Measurements from ENCODE around the gene CHTOP.

- TF ChIP-seq EP300 (IDR thresholded peaks at IDR 0.05), result no peak
- no peak for TF ChIP-seq POLR2A (IDR thresholded peaks at IDR 0.05)
- TF ChIP-seq, protein P1, sequence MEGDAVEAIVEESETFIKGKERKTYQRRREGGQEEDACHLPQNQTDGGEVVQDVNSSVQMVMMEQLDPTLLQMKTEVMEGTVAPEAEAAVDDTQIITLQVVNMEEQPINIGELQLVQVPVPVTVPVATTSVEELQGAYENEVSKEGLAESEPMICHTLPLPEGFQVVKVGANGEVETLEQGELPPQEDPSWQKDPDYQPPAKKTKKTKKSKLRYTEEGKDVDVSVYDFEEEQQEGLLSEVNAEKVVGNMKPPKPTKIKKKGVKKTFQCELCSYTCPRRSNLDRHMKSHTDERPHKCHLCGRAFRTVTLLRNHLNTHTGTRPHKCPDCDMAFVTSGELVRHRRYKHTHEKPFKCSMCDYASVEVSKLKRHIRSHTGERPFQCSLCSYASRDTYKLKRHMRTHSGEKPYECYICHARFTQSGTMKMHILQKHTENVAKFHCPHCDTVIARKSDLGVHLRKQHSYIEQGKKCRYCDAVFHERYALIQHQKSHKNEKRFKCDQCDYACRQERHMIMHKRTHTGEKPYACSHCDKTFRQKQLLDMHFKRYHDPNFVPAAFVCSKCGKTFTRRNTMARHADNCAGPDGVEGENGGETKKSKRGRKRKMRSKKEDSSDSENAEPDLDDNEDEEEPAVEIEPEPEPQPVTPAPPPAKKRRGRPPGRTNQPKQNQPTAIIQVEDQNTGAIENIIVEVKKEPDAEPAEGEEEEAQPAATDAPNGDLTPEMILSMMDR (IDR thresholded peaks at IDR 0.05), result no peak
- no peak for TF ChIP-seq POLR2AphosphoS5 (IDR thresholded peaks at IDR 0.05)
These were observed 4.6 kb upstream of the CHTOP start for GRCh38 chr1:153629343-153629665.

Measured in upper lobe of left lung (tissue), 4 donors.